Measurements from ENCODE around the gene RUFY1. TPM values are rescaled to one million over a fixed set of nuclear protein-coding genes. Genes with fewer than 3 reads are reported as not detected.
"Not testable (repeated sequence)": the region's sequence is repeated elsewhere in the genome, so short reads cannot be mapped to it uniquely, and the experiment has no call there.

Gene RUFY1
- total and polyA plus RNA-seq, 9 donors = 31.4 to 53.6 (median 39.1) TPM

- no peaks in the 10 kb centered on the region for H3K9me3 ChIP-seq
- no peak overlapping the region for H3K27ac ChIP-seq
- TF ChIP-seq EP300 (IDR thresholded peaks at IDR 0.05) (no peak), POLR2A (IDR thresholded peaks at IDR 0.05) (no peak)
- TF ChIP-seq, protein P1, sequence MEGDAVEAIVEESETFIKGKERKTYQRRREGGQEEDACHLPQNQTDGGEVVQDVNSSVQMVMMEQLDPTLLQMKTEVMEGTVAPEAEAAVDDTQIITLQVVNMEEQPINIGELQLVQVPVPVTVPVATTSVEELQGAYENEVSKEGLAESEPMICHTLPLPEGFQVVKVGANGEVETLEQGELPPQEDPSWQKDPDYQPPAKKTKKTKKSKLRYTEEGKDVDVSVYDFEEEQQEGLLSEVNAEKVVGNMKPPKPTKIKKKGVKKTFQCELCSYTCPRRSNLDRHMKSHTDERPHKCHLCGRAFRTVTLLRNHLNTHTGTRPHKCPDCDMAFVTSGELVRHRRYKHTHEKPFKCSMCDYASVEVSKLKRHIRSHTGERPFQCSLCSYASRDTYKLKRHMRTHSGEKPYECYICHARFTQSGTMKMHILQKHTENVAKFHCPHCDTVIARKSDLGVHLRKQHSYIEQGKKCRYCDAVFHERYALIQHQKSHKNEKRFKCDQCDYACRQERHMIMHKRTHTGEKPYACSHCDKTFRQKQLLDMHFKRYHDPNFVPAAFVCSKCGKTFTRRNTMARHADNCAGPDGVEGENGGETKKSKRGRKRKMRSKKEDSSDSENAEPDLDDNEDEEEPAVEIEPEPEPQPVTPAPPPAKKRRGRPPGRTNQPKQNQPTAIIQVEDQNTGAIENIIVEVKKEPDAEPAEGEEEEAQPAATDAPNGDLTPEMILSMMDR (IDR thresholded peaks at IDR 0.05) = no peak
- H3K27me3 ChIP-seq = no peaks in the 10 kb centered on the region
- WGBS, 3 donors = 74 to 85% (median 75%) methylated on average over 7 of the region's 7 CpGs
- intact Hi-C loops (cut with DNase I) = loop anchor here in 3 of 4 donors (5.0 to 10.0 kb wide), 3 partner anchors 61 to 1261 kb away; partner anchors contain the start of gene HNRNPH1 (in 1 of the 3)
- peaks cover 4% of the 10 kb centered on the region for H3K4me1 ChIP-seq (ENCODE audit: insufficient read depth)
- H3K36me3 ChIP-seq = no peaks in the 10 kb centered on the region
- DNase-seq = no peak
- no peak overlapping the region for H3K4me3 ChIP-seq
Measured at GRCh38 chr5:179553875-179554274, 3.5 kb downstream of the RUFY1 start.

GRCh38 chr5:179554981-179555380, 4.6 kb downstream of the RUFY1 start:
- Histone ChIP-seq H3K36me3 (no peaks in the 10 kb centered on the region), H3K27ac (no peak overlapping the region), H3K27me3 (no peaks in the 10 kb centered on the region), H3K9me3 (no peaks in the 10 kb centered on the region), H3K4me3 (no peak overlapping the region), H3K4me1 (ENCODE audit: insufficient read depth) (peaks cover 4% of the 10 kb centered on the region)
- WGBS, 3 donors = 93 to 95% (median 93%) methylated on average over 6 of the region's 6 CpGs
- no peak for DNase-seq
- intact Hi-C loops (cut with DNase I) = loop anchor here in 3 of 4 donors (5.0 to 10.0 kb wide), 3 partner anchors 60 to 1260 kb away; partner anchors contain the start of gene HNRNPH1 (in 1 of the 3)
- TF ChIP-seq, protein P1 (IDR thresholded peaks at IDR 0.05) = no peak
- TF ChIP-seq EP300 (IDR thresholded peaks at IDR 0.05) = no peak
- TF ChIP-seq POLR2A (IDR thresholded peaks at IDR 0.05) = no peak

DNA sequence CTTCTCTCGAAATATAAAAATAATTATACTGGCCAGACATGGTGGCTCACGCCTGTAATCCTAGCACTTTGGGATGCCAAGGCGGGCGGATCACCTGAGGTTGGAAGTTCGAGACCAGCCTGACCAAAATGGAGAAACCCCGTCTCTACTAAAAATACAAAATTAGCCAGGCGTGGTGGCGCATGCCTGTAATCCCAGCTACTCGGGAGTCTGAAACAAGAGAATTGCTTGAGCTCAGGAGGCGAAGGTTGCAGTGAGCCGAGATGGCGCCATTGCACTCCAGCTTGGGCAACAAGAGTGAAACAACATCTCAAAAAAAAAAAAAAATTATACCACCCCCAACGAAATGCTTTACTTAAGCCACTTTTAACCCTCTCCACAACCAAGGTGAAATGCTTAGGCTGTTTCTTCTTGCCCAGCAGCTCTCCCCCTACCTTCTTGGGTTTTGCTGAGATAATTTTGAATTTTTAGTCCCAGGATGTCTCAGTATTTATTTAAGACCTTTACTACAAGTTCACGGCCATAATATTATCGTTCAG, 8.0 kb downstream of the RUFY1 start:
- not testable (repeated sequence) for H3K36me3 ChIP-seq; H3K27me3 ChIP-seq; DNase-seq; H3K27ac ChIP-seq; H3K4me1 ChIP-seq (ENCODE audit: insufficient read depth); H3K9me3 ChIP-seq
- intact Hi-C loops (cut with DNase I) = loop anchor here in 2 of 4 donors (2.0 to 10.0 kb wide), 3 partner anchors 56 to 1256 kb away; no protein-coding TSS in a partner anchor
- 77 to 80% (median 80%) methylated on average over 15 of the region's 15 CpGs for WGBS, 3 donors
- peak overlapping the region; percentile 74 for H3K4me3 ChIP-seq

DNA sequence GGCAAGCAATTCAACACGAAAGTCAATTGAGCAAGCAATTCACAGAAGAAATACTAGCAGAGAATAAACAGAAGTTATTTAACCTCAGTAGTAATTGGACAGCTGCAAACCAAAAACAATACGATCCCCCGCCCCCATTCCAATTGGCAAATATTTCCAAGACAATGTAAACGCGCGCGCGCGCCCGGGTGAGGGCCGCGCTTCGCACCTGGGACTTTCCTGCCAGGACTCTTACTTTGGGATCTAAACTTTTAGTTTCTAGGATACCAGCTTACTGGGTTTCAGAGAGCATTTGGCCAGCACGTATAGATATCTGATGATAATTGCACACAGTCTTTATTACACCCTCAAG, 8.6 kb downstream of the RUFY1 start:
- Histone ChIP-seq H3K4me1 (ENCODE audit: insufficient read depth) (peaks cover 2% of the 10 kb centered on the region), H3K27ac (peak overlapping the region in 1 of 2 donors; percentile 76), H3K9me3 (no peaks in the 10 kb centered on the region), H3K4me3 (peak overlapping the region; percentile 74), H3K27me3 (no peaks in the 10 kb centered on the region), H3K36me3 (no peaks in the 10 kb centered on the region)
- DNase-seq = peak in 3 of 5 donors; percentile 45 to 56 (median 50)
- intact Hi-C loops (cut with DNase I) = loop anchor here in 2 of 4 donors (2.0 to 10.0 kb wide), 3 partner anchors 56 to 1256 kb away; no protein-coding TSS in a partner anchor
- no peak for TF ChIP-seq POLR2A (IDR thresholded peaks at IDR 0.05)
- TF ChIP-seq, protein P1 (IDR thresholded peaks at IDR 0.05) = no peak
- no peak for TF ChIP-seq EP300 (IDR thresholded peaks at IDR 0.05)
- 2 to 10% (median 7%) methylated on average over 14 of the region's 14 CpGs for WGBS, 3 donors

All from ovary (tissue), 9 donors.